ENCODE results near the gene NOS3. TPM values are rescaled to one million over a fixed set of nuclear protein-coding genes. Genes with fewer than 3 reads are reported as not detected.
A peak's percentile ranks its signal among the peaks of the same experiment; 100 is the strongest.
"Not testable (repeated sequence)": the region's sequence is repeated elsewhere in the genome, so short reads cannot be mapped to it uniquely, and the experiment has no call there.

Gene NOS3
- total RNA-seq, 2 experiments from 2014 or later, result 5.8 to 6.1 TPM

- Mint-ChIP-seq H3K27me3 (peaks cover 11% of the 10 kb centered on the region), H3K27ac (peak overlapping the region; percentile 82), H3K36me3 (peaks cover 10% of the 10 kb centered on the region), H3K9me3 (no peaks in the 10 kb centered on the region), H3K4me3 (peak overlapping the region; percentile 73), H3K4me1 (peaks cover 45% of the 10 kb centered on the region)
- DNase-seq, result peak; percentile 87
Observed at GRCh38 chr7:151017953-151018420, 27.2 kb downstream of the NOS3 start.

GRCh38 chr7:151018421-151019129 is 27.8 kb downstream of the NOS3 start:
- H3K9me3 Mint-ChIP-seq, result no peaks in the 10 kb centered on the region
- H3K27ac Mint-ChIP-seq, result peak overlapping the region; percentile 82
- DNase-seq, result peak; percentile 65
- peaks cover 42% of the 10 kb centered on the region for H3K4me1 Mint-ChIP-seq
- peaks cover 11% of the 10 kb centered on the region for H3K27me3 Mint-ChIP-seq
- H3K4me3 Mint-ChIP-seq, result peak overlapping the region; percentile 73
- H3K36me3 Mint-ChIP-seq, result peaks cover 10% of the 10 kb centered on the region

DNA sequence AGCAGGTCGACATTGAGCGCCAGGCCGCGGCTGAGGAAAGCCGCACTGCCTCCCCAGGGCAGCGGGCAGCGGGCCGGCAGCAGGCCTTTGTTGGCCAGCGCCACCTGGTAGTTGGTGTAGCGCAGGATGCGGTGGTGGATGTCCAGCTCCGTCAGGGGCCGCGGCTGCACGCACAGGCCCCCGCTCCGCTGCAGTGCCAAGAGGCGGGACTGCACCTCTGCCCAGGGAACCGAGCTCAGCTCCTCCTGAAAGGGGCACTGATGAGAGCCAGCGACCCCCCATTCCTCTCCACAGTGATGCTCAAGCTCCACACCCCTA is 28.3 kb downstream of the NOS3 start:
- no peaks in the 10 kb centered on the region for H3K9me3 Mint-ChIP-seq
- H3K4me1 Mint-ChIP-seq, result peaks cover 41% of the 10 kb centered on the region
- DNase-seq, result no peak
- peak overlapping the region; percentile 73 for H3K4me3 Mint-ChIP-seq
- no peak overlapping the region for H3K27ac Mint-ChIP-seq
- H3K36me3 Mint-ChIP-seq, result peaks cover 10% of the 10 kb centered on the region
- H3K27me3 Mint-ChIP-seq, result peaks cover 11% of the 10 kb centered on the region

DNA sequence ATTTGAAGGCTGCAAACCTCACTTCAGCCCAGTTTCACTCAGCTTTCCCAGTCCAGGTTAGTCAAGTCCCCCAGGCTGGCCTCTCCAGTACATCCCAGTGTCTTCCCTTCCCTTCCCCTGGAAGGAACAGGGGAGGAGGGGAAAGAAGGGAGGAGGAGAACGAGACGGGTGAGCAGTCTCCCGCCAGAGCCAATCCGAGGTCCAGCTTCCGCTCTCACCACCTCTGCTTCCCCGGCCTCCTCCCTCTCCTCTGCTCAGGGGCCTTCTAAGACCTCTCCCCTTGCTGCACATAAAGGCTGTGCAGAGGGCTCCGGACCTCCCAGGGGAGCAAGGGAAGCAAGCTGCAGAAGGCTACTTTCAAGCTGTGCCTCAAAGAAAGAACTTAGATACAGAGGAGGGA is 29.4 kb downstream of the NOS3 start:
- peaks cover 6% of the 10 kb centered on the region for H3K36me3 Mint-ChIP-seq
- H3K27ac Mint-ChIP-seq, result no peak overlapping the region

GRCh38 chr7:151023232-151023631 is 32.4 kb downstream of the NOS3 start:
- no peaks in the 10 kb centered on the region for H3K9me3 Mint-ChIP-seq
- no peak overlapping the region for H3K27ac Mint-ChIP-seq

More for the DNA sequence above, 29.4 kb downstream of the NOS3 start:
- H3K4me1 Mint-ChIP-seq, result peaks cover 29% of the 10 kb centered on the region
- H3K9me3 Mint-ChIP-seq, result no peaks in the 10 kb centered on the region
- DNase-seq, result no peak
- H3K4me3 Mint-ChIP-seq, result no peak overlapping the region
- peaks cover 11% of the 10 kb centered on the region for H3K27me3 Mint-ChIP-seq

GRCh38 chr7:151024435-151025056 is 33.7 kb downstream of the NOS3 start, which contains the start of gene ATG9B:
Gene ATG9B (minus strand): TSS chr7:151024494. CDS start chr7:151024423, 71 bp downstream.
- peaks cover 5% of the 10 kb centered on the region for H3K36me3 Mint-ChIP-seq
- peaks cover 7% of the 10 kb centered on the region for H3K27me3 Mint-ChIP-seq
- no peaks in the 10 kb centered on the region for H3K9me3 Mint-ChIP-seq
- no peak within 1 kb of the TSS for H3K4me3 Mint-ChIP-seq
- DNase-seq, result no peak
- H3K4me1 Mint-ChIP-seq, result peaks cover 17% of the 10 kb centered on the region
- H3K27ac Mint-ChIP-seq, result no peak within 1 kb of the TSS

More at GRCh38 chr7:151023232-151023631, 32.4 kb downstream of the NOS3 start:
- Mint-ChIP-seq H3K36me3 (peaks cover under 1% of the 10 kb centered on the region), H3K4me3 (no peak overlapping the region), H3K4me1 (peaks cover 14% of the 10 kb centered on the region), H3K27me3 (peaks cover 9% of the 10 kb centered on the region)
- no peak for DNase-seq

GRCh38 chr7:151025924-151026671 is 35.3 kb downstream of the NOS3 start:
- Mint-ChIP-seq H3K9me3 (no peaks in the 10 kb centered on the region), H3K27ac (no peak overlapping the region), H3K4me1 (peaks cover 20% of the 10 kb centered on the region), H3K36me3 (peaks cover 5% of the 10 kb centered on the region), H3K27me3 (no peaks in the 10 kb centered on the region), H3K4me3 (no peak overlapping the region)
- DNase-seq, result no peak

DNA sequence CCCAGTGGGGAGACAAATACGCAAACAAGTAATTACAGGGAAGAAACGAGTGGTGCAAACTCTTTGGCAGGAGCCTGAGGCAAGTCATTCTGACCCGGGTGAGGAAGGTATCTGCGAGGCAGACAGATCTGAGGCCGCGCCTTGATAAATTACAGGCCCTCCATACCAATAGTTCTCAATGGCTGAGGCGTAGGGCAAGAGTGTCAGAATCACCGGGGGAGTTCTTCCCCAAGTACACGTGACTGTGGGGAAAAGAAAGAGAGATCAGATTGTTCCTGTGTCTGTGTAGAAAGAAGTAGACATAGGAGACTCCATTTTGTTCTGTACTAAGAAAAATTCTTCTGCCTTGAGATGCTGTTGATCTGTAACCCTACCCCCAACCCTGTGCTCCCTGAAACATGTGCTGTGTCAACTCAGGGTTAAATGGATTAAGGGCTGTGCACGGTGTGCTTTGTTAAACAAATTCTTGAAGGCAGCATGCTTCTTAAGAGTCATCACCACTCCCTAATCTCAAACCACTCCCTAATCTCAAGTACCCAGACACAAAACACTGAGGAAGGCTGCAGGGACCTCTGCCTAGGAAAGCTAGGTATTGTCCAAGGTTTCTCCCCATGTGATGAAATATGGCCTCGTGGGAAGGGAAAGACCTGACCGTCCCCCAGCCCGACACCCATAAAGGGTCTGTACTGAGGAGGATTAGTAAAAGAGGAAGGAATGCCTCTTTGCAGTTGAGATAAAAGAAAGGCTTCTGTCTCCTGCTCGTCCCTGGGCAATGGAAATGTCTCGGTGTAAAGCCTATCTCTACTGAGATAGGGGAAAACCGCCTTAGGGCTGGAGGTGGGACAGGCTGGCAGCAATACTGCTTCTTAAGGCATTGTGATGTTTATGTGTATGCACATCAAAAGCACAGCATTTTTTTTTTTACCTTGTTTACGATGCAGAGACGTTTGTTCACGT is 36.2 kb downstream of the NOS3 start:
- not testable (repeated sequence) for H3K9me3 Mint-ChIP-seq, DNase-seq, H3K27me3 Mint-ChIP-seq, H3K36me3 Mint-ChIP-seq
- H3K4me1 Mint-ChIP-seq, result peaks cover 20% of the 10 kb centered on the region
- peak overlapping the region; percentile 90 for H3K27ac Mint-ChIP-seq
- H3K4me3 Mint-ChIP-seq, result peak overlapping the region; percentile 94

DNA sequence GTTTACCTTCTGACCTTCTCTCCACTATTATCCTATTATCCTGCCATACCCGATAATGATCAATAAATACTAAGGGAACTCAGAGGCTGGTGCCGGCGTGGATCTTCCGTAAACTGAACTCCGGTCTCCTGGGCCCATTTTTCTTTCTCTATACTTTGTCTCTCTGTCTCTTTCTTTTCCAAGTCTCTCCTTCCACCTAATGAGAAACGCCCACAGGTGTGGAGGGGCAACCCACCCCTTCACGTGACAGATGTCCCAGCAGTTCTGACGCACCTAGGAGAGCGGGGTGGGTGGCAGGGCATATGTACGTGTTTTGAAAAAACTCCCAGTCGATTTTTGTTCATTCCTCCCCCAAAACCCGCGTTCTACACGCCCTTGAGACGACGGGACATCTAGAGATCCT is 36.9 kb downstream of the NOS3 start:
- not testable (repeated sequence) for DNase-seq, H3K27me3 Mint-ChIP-seq, H3K9me3 Mint-ChIP-seq, H3K36me3 Mint-ChIP-seq
- peak overlapping the region; percentile 94 for H3K4me3 Mint-ChIP-seq
- H3K4me1 Mint-ChIP-seq, result peaks cover 20% of the 10 kb centered on the region
- peak overlapping the region; percentile 90 for H3K27ac Mint-ChIP-seq

DNA sequence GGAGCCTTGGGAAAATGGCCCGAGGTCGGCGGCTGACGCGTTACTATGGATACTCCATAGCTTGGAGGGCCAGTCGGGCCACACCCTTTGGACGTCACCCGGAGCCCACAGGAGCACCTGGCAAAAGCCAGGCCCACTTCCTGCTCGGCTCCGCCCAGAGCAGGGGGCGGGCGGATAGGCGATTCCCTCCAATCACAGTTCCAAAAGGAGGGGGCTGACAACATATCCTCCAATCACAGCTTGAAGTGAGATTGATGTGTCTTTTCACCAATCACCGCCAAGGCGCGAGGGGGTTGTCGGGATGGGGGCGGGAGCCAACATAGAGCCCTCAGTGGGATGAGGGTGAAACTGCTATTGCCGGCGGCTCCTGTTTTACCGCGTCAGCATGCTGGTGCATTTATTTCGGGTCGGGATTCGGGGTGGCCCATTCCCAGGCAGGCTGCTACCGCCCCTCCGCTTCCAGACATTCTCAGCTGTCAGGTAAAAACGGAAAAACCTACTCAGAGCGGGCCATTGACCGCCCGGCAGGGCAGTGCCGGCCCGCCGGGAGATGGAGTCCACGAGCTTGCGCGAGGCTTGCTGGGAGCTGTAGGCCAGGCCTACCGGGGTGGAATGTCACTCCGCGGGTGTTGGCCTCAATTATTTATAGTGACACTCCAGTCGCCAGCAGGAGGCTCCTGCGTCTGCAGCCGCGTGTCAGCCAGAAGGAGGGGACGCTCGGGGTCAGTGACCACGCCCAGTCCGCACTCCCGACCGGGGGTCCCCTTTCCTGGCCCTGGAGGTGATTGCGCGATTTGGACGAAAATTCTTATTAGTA is 37.5 kb downstream of the NOS3 start, which contains the start of gene ABCB8:
Gene ABCB8, plus strand, starts transcription at position 320 of the 817 bp plus-strand sequence. Its CDS starts 66 bp downstream, at position 386.
- Mint-ChIP-seq H3K36me3 (peaks cover 5% of the 10 kb centered on the region), H3K27ac (peak within 1 kb of the TSS; percentile 90), H3K27me3 (no peaks in the 10 kb centered on the region), H3K9me3 (no peaks in the 10 kb centered on the region), H3K4me1 (peaks cover 20% of the 10 kb centered on the region), H3K4me3 (peak within 1 kb of the TSS; percentile 94)
- DNase-seq, result peak; percentile 96

DNA sequence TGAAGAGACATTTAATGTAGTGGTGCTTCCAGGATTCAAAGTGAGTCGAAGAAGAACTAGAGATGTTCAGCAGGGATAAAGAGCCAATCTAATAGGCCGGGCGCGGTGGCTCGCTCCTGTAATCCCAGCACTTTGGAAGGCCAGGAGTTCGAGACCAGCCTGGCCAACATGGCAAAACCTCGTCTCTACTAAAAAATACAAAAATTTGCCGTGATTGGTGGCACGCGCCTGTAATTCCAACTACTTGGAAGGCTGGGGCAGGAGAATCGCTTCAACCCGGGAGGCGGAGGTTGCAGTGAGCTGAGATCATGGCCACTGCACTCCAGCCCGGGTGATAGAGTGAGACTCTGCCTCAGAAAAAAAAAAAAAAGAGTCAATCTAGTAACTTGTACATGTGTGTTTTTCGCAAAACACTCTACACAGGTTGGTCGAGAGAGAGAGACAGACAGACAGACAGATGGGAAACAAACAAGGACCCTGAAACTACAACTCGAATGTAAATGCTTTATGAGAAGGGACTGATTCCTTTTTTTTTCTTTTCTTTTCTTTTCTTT is 38.2 kb downstream of the NOS3 start:
- peak overlapping the region; percentile 90 for H3K27ac Mint-ChIP-seq
- H3K4me1 Mint-ChIP-seq, result peaks cover 20% of the 10 kb centered on the region
- H3K36me3 Mint-ChIP-seq, result peaks cover 5% of the 10 kb centered on the region
- DNase-seq, result no peak
- peak overlapping the region; percentile 94 for H3K4me3 Mint-ChIP-seq
- H3K27me3 Mint-ChIP-seq, result no peaks in the 10 kb centered on the region
- H3K9me3 Mint-ChIP-seq, result no peaks in the 10 kb centered on the region

- Mint-ChIP-seq H3K4me3 (no peak overlapping the region), H3K4me1 (peaks cover 20% of the 10 kb centered on the region), H3K27me3 (no peaks in the 10 kb centered on the region)
Observed at GRCh38 chr7:151031011-151031410, 40.2 kb downstream of the NOS3 start.

More at GRCh38 chr7:151031011-151031410, 40.2 kb downstream of the NOS3 start:
- H3K9me3 Mint-ChIP-seq, result no peaks in the 10 kb centered on the region
- peaks cover 5% of the 10 kb centered on the region for H3K36me3 Mint-ChIP-seq
- H3K27ac Mint-ChIP-seq, result no peak overlapping the region
- no peak for DNase-seq
